T-helper 2 cell treated with Interferon-gamma antibody and Interleukin-4, amounts not matched to agents 100 ng/mL and 5 ng/mL, for 36 hours (primary cell): ENCODE measurements around the gene MAVS. TPM values are rescaled to one million over a fixed set of nuclear protein-coding genes. Genes with fewer than 3 reads are reported as not detected.
"Not testable (repeated sequence)": the region's sequence is repeated elsewhere in the genome, so short reads cannot be mapped to it uniquely, and the experiment has no call there.

Source experiments
- intact Hi-C: fragments of 100-400 bp; cut with micrococcal nuclease; formaldehyde crosslinking; loops from one replicate; pipeline ENCODE4 v1.15.1; 2023
- total RNA-seq: library from RNA; stranded (reverse); gene quantifications from 2 replicates; pipeline ENCODE4 v1.2.3, GENCODE V29; 2022

MAVS gene
- total RNA-seq, 1 donor from 2014 or later, result 40.1 TPM

DNA sequence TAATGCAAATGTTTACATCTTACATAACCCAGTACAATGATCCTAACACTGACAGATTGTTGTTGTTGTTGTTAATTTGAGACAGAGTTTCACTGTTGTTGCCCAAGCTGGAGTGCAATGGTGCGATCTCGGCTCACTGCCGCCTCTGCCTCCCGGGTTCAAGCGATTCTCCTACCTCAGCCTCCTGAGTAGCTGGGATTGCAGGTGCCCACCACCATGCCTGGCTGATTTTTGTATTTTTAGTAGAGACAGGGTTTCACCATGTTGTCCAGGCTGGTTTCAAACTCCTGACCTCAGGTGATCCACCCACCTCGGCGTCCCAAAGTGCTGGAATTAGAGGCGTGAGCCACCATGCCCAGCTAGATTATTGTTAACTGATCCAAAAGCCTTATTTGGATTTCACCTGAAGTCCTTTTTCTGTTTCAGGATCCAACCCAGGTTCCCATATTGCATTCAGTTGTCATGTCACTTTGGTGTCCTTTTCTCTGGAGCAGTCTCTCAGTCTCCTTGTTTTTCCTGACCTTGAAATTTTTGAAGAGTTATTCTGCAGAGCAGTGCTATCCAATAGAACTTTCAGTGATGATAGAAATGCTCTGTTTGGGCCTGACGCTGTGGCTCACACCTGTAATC is 2.5 kb upstream of the MAVS start:
- intact Hi-C loops, result not testable (repeated sequence)

DNA sequence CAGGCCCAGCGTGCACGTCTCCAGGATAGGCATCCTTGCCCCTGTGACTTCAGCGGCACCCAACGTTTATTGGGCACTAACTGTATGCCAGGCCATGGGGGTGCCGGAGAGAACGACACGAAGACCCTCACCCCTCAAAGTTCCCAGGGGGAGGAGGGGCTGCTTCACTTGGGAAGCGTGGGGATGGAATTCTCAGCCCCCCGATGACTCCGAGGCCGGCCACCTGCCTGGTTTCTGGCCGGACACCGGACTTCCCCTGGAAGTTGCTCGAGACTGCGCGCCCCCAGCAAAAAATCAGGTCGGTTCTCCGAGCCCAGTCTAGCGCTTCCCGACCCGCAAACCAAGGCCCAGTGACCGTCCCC is 275 bp upstream of the MAVS start:
- intact Hi-C loops, result loop anchor here (1.0 to 5.0 kb wide), 3 partner anchors 26 to 79 kb away; partner anchors contain the start of genes ADISSP, AP5S1 and PANK2

DNA sequence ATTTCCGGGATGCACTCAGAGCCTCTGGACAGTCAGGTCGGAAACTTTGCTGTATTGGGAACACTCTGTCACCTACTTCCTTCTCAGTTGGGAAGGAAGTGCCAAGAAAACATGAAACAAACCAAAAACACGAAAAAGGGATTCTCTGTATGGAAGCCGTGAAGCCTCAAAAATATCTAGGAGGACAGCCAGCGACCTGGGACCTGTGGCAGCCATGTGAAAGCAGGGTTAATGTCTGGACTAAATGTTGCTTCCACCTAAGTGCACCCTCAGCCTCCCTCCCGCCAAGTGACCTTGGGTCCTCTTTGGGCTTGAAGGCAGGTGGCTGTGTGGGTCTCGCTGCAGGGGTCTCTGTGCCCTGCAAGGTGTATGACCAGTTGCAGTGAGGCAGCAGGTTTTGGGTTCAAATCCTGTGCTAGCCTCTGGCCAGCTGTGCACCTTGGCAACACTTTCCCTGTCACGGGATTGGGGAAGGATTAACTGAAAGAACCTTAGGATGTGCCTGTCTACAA is 851 bp downstream of the MAVS start:
- intact Hi-C loops, result loop anchor here (2.0 to 5.0 kb wide), 2 partner anchors 41 to 80 kb away; partner anchors contain the start of genes ADISSP and PANK2

DNA sequence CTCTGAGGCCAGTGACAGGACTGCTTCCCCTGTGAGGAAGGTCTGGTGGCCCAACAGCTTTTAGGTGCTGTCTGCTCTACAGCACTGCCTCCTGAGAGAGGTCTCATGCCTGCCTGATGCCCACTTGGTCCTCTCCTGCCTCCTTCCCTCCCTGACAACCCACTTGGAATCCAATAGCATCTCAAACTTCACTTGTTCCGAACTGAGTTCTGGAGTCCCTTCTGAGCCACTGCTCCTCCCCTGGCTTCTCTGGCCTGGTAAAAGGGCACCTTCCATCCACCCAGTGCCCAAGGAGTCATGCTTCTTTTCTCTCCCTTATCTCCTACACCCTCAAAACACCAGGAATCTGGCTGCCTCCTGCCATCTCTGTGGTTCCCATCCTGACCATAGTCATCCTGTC is 1.9 kb downstream of the MAVS start:
- intact Hi-C loops, result loop anchor here (5.0 kb wide), 1 partner anchor 81 kb away; the partner anchor contains the start of gene ADISSP

DNA sequence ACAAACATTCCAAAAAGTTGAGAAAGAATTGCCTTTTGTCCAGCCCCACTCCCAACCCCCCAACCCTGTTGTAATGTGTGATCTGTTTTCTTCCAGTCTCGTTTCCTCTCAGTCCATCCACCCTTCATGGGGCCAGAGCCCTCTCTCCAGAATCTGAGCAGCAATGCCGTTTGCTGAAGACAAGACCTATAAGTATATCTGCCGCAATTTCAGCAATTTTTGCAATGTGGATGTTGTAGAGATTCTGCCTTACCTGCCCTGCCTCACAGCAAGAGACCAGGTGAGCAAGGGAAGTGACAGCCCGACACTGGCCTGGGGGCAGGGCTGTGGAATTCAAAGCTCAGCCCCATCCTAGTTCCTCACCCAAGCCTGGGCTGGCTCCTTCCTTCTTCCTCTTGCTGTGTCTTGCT is 7.8 kb downstream of the MAVS start:
- intact Hi-C loops, result loop anchor here (2.0 kb wide), 2 partner anchors 34 to 68 kb away; partner anchors contain the start of genes AP5S1 and CENPB

DNA sequence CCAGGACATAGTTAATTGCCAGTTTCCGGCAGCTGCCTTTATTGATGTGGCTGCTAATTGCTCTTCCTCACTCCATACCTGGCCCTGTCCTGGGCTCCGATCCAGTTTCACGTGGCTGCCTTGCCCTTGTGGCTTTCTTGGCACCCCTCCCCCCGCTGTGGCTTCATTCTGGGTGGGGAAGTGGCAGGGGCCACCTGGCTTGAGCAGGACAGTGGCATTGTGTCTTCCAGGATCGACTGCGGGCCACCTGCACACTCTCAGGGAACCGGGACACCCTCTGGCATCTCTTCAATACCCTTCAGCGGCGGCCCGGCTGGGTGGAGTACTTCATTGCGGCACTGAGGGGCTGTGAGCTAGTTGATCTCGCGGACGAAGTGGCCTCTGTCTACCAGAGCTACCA is 10.8 kb downstream of the MAVS start:
- intact Hi-C loops, result no loop called here

DNA sequence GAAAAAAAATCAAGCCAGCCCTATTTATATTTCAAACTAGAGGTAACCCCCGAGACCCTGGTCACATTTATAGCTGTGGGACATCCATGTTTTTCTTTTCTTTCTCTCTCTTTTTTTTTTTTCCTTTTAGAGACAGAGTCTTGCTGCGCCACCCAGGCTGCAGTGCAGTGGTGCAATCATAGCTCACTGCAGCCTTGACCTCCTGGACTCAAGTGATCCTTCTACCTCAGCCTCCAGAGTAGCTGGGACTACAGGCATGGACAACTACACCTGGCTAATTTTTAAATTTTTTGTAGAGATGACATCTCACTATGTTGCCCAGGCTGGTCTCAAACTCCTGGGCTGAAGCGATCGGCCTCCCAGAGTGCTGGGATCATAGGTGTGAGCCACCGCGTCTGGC is 12.1 kb downstream of the MAVS start:
- intact Hi-C loops, result no loop called here

DNA sequence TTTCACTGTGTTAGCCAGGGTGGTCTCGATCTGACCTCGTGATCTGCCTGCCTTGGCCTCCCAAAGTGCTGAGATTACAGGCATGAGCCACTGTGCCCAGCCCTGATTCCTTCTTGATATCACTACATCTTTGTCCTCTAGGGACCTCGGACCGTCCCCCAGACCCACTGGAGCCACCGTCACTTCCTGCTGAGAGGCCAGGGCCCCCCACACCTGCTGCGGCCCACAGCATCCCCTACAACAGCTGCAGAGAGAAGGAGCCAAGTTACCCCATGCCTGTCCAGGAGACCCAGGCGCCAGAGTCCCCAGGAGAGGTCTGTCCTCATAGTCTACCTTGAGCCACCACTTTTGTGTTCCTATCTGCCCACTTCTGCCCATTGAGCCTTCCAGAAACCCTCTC is 14.6 kb downstream of the MAVS start:
- intact Hi-C loops, result no loop called here

DNA sequence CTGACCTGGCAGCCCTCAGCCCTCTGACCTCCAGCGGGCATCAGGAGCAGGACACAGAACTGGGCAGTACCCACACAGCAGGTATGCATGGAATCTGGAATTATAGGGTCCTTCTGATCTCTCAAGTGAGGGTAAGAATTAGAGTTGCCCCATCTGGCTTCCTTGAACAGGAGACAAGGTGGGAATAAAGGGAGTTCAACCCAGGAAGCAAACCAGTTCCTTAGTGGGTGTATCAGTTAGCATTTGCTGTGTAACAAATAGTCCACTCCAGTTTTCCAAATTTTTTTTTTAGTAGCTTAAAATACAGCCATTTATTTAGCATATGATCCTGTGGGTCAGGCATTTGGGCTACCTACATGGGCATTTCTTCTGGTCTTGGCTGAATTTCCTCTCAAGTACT is 15.7 kb downstream of the MAVS start:
- intact Hi-C loops, result no loop called here

DNA sequence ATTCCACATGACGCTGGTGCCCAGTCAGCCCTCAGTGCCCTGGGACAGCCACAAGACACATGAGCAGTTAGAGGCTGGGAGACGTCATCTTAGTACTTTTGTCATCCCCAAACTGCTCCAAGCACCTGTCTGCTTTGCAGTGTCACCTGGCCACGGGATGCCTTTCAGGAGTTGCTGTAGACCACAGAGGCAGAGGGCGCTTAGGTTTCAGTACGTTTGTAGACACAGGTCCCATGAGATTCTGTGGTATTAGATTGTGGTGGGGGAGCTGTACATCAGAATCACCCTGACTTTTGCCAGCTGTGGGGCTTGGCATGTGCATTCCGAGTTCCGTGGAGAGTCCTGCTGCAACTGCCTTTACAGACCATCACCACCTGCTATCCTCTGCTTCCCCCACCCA is 16.7 kb downstream of the MAVS start:
- intact Hi-C loops, result no loop called here

DNA sequence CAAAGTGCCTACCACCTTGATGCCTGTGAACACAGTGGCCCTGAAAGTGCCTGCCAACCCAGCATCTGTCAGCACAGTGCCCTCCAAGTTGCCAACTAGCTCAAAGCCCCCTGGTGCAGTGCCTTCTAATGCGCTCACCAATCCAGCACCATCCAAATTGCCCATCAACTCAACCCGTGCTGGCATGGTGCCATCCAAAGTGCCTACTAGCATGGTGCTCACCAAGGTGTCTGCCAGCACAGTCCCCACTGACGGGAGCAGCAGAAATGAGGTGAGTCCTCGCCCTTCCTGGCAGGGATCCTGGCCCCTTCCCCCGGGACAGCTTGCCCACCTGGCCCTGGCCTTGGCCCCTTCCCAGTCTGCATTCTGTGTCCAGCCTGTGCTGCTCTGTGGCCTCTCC is 17.9 kb downstream of the MAVS start:
- intact Hi-C loops, result no loop called here

DNA sequence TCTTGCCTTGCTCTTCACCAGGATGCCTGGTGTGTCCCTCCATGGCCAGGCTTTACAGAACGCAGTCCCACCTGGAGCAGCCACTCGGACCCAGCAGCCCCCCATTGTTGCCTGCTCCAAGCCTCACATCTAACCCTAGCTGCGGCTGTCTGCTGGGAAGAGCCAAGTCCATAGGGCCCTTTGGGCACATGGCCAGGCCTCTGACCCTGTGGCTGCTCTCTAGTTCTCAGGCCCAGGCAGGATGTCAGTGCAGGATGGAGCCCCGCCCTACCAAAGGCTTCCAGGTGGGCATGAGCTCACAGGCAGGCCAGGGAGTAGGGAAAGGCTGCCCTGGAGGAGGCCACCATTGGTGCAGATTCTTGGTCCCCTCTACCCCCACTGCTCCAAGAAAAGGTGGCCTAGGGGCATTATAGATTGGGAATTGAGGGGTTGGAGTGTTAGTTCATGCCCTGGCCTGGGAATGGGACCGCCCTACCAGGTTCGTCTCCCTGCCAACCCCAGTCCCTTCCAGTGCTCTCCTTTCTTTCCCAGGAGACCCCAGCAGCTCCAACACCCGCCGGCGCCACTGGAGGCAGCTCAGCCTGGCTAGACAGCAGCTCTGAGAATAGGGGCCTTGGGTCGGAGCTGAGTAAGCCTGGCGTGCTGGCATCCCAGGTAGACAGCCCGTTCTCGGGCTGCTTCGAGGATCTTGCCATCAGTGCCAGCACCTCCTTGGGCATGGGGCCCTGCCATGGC is 18.7 kb downstream of the MAVS start:
- intact Hi-C loops, result no loop called here

DNA sequence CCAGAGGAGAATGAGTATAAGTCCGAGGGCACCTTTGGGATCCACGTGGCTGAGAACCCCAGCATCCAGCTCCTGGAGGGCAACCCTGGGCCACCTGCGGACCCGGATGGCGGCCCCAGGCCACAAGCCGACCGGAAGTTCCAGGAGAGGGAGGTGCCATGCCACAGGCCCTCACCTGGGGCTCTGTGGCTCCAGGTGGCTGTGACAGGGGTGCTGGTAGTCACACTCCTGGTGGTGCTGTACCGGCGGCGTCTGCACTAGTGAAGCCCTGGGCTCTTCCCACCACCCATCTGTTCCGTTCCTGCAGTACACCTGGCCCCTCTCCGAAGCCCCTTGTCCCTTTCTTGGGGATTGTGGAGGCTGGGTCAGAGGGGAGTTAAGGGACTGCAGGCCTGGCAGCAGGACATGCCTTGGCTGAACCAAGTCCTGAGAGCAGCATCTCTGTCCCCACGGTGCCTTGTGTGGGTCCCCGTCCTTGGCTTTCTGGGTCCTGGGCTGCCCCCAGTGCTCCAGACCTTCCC is 19.3 kb downstream of the MAVS start:
- intact Hi-C loops, result no loop called here

DNA sequence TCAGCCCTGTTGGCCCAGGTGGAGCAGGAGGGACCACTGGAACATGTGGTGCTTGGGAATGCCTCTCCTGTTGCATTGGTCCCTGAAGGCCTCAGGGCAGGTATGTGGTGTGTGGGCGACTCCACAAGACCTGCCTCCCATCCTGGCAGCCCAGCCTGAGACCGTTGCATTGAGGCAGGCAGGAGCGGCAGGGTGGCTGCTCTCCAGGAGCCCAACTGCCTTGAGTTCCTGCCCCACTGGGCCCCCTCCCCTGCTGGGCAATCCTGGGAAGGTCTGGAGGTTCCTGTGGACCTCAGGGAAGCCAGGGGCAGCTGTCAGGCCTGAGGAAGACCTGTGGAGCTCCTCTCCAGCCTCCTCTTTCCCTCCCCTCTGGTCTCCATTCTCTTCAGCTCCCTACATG is 19.8 kb downstream of the MAVS start:
- intact Hi-C loops, result no loop called here

DNA sequence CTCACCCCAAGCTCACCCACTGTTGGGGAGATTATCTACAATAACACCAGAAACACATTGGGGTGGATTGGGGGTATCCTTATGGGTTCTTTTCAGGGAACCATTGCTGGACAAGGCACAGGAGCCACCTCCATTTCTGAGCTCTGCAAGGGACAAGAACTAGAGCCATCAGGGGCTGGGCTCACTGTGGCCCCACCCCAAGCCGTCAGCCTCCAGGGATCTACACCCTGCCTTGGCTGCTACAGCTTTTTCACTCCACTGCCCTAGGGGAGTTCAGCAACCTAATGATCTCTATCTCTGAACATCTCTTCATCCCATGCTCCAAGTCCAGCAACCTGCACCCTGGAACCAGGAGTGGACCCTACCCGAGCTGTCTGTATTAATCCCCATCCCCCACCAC is 21.2 kb downstream of the MAVS start:
- intact Hi-C loops, result no loop called here

DNA sequence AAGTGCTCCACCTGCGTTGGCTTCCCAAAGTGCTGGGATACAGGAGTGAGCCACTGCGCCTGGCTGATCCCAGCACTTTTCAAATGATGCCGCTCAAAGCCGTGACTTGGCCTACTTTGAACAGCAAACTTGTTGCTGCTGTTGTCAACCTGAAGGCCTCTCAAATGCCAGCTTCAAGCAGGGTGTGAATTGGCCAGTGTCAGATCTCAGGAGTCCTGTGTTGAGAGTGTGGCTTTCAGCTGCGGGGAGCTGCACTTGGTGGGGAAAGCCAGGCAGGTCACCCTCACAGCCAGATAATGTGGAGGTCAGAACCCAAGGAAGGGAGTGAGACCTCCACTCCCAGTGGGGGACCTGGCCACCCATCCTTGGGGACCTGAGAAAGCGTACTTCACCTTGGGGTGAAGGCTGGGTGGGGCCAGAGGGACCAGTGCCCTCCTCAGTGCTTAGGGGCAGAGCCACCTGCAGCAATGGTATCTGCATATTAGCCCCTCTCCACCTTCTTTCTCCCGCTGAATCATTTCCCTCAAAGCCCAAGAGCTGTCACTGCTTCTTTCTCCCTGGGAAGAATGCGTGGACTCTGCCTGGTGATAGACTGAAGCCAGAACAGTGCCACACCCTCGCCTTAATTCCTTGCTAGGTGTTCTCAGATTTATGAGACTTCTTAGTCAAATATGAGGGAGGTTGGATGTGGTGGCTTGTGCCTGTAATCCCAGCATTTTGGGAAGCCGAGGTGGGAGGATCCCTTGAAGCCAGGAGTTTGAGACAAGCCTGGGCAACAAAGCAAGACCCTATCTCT is 23.4 kb downstream of the MAVS start:
- intact Hi-C loops, result no loop called here

DNA sequence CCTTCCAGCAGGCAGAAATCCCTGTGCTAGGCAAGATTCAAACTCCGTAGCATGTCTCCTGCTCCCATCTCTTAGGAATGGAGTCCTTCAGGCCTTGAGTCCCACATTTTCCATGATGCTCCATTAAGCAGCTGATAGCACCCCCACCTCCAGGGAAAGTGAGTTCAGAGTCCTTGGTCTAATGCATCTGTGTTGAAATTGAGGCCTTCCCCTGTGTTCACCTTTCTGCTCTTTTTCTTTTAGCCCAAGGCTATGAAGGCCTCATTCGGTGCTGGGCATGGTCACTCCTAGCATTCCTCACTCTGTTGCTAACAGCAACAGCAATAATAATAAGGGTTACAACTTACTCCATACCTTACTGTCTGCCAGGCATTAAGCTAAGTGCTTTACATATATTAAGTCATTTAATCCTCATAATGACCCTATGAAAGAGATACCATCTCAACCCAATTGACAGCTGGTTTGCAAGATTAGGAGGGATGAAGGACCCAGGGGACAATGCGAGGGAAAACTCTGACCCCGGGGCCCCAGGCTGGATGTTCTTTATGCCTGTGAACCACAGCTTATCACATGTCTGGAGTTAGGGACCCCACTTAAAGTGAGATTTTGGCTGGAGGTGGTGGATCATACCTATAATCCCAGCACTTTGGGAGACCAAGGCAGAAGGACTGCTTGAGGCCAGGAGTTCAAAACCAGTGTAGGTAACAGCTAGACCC is 25.1 kb downstream of the MAVS start:
- intact Hi-C loops, result no loop called here

DNA sequence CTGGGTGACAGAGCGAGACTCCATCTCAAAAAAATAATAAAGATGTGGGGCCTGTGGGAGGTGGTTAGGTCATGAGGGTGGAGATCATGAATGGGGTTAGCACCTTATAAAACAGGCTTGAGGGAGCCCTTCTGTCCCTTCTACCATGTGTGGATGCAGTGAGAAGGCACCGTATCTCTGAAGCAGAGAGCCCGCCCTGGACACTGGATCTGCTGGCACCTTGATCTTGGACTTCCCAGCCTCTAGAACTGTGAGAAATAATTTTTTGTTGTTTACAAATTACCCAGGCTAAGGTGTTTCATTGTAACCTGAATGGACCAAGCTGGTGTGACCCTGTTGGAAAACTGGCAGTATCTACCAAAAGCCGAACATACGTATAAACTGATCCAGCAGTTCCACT is 26.9 kb downstream of the MAVS start:
- intact Hi-C loops, result no loop called here

DNA sequence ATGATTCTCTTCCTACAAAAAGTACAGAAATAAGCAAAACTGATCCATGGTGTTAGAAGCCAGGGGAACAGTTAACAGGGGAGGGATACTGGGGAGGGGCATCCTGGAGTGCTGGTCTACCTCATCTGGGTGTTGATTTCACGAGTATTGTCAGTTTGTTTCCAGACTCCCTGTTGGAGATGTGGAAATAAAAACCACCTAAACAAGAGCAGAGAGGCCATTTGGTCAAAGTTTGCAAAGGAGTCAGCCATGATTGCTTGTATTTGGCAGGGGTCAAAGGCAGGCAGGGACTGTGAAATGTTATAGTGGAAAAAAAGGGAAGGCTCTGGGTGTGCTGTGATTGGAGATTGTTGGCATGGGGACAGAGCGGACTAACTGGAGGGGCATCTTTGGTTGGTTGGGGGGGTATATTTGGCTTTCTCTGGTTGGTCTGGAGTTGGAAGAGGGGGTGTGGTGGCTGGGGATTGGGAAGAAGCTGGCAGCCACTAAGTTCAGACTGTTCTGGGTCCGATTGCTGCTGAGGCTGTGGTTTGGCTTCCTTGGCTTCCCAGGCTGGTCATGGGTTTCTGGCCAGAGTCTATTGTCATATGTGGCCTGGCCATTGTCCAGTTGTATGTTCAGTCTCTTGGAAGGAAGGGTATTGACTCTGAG is 27.7 kb downstream of the MAVS start:
- intact Hi-C loops, result no loop called here

DNA sequence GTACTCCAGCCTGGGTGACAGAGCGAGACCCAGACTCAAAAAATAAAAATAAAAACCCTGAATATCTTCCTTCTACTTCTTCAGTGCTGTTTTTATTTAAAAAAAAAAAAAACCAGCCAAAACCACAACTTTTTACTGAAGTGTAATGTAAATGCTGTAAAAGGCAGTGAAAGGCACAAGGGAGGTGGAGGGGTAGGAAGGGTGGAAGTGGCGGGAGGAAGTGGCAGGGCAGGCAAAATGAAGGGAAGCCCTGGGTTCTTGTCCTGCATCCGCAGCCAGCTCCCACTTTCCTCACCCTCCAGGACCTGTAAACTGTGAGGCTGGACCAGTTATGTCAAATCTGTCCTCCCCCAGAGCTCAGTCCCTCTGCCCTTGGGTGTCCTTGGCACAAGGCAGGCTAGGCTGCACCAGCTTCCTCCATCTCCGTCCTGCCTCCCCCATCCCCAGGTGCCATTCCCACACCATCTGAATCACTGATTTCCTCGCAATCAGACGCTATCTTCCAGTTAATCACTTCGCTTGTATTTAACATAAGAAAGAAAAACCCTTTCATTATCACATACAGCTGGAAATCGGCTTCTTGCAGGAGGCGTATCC is 28.8 kb downstream of the MAVS start:
- intact Hi-C loops, result no loop called here
